Measurements from ENCODE around the gene RNU1-3. TPM values are rescaled to one million over a fixed set of nuclear protein-coding genes. Genes with fewer than 3 reads are reported as not detected.
"Not testable (repeated sequence)": the region's sequence is repeated elsewhere in the genome, so short reads cannot be mapped to it uniquely, and the experiment has no call there.

The RNU1-3 gene
- total and polyA plus RNA-seq, 2 of the 13 experiments (the other 11 are each of a cell fraction or from before 2014, with no cell fraction given) = under 0.01 to 11,018 TPM

- POLR2A ChIA-PET = interaction anchor here (0.7 kb wide), 1 partner anchor 190 kb away, joined by 3 read pairs; the partner anchor contains the start of gene RNU1-1
- DNase-seq (ENCODE audit: low spot score); H3K9ac ChIP-seq (ENCODE audit: insufficient read depth, low read depth, low read length); H3K27me3 ChIP-seq (ENCODE audit: control insufficient read depth in 1 of 2, insufficient read depth in 2 of 2, low read length in 2 of 2); H3K27ac ChIP-seq (ENCODE audit: extremely low read length, insufficient read depth, low read length); in situ Hi-C loops (cut with HindIII; ENCODE audit: extremely low pct_ligation_motif_present, low pct_unique_long_range_greater_than_20kb); H3K9me3 ChIP-seq (ENCODE audit: low read length); H3K4me3 ChIP-seq (replicated peaks in 1 of 3; ENCODE audit: insufficient read depth in 1 of 3, low read depth in 2 of 3, low read length in 3 of 3); FAIRE-seq; H3K36me3 ChIP-seq (replicated peaks in 1 of 2; ENCODE audit: control insufficient read depth in 1 of 2, insufficient read depth in 2 of 2, low read length in 2 of 2); CTCF ChIA-PET (ENCODE audit: low intra/inter-chr PET ratio, low total read pairs); H3K79me2 ChIP-seq (ENCODE audit: insufficient read depth, low read length); H3K4me1 ChIP-seq (ENCODE audit: insufficient read depth, low read length); BruUV-seq (replicated peaks); H4K20me1 ChIP-seq (ENCODE audit: insufficient read depth, low read length); intact Hi-C loops (cut with micrococcal nuclease; ENCODE audit: unreplicated experiment); H2AFZ ChIP-seq (ENCODE audit: low read length): not testable (repeated sequence)
- peak; percentile 15; the same call in 2 of the 3 replicates for ATAC-seq
- TF ChIP-seq ZNF687 (CRISPR knock-in tag; IDR thresholded peaks at IDR 0.05) = peak; percentile 17; the same call in 1 of the 2 replicates
- no CpG with 5 or more reads among the region's 5 CpGs for WGBS (ENCODE audit: low lambda C conversion rate)
- H3K4me2 ChIP-seq (ENCODE audit: low read depth, low read length) = peak overlapping the region; percentile 45; the same call in 1 of the 2 replicates
These were observed 36.9 kb upstream of the RNU1-3 start for GRCh38 chr1:16703602-16704001.

- POLR2A ChIA-PET; H3K79me2 ChIP-seq (ENCODE audit: insufficient read depth, low read length); H3K4me1 ChIP-seq (ENCODE audit: insufficient read depth, low read length); H2AFZ ChIP-seq (ENCODE audit: low read length); H3K27ac ChIP-seq (ENCODE audit: extremely low read length, insufficient read depth, low read length); CTCF ChIA-PET (ENCODE audit: low intra/inter-chr PET ratio, low total read pairs); BruUV-seq (replicated peaks); in situ Hi-C loops (cut with HindIII; ENCODE audit: extremely low pct_ligation_motif_present, low pct_unique_long_range_greater_than_20kb); H3K27me3 ChIP-seq (ENCODE audit: control insufficient read depth in 1 of 2, insufficient read depth in 2 of 2, low read length in 2 of 2); DNase-seq (ENCODE audit: low spot score); H3K9ac ChIP-seq (ENCODE audit: insufficient read depth, low read depth, low read length); H3K36me3 ChIP-seq (replicated peaks in 1 of 2; ENCODE audit: control insufficient read depth in 1 of 2, insufficient read depth in 2 of 2, low read length in 2 of 2); intact Hi-C loops (cut with micrococcal nuclease; ENCODE audit: unreplicated experiment); H4K20me1 ChIP-seq (ENCODE audit: insufficient read depth, low read length); H3K4me3 ChIP-seq (replicated peaks in 1 of 3; ENCODE audit: insufficient read depth in 1 of 3, low read depth in 2 of 3, low read length in 3 of 3); H3K9me3 ChIP-seq (ENCODE audit: low read length): not testable (repeated sequence)
- peak overlapping the region; percentile 45; the same call in 1 of the 2 replicates for H3K4me2 ChIP-seq (ENCODE audit: low read depth, low read length)
- WGBS (ENCODE audit: low lambda C conversion rate) = no CpG with 5 or more reads among the region's 7 CpGs
- FAIRE-seq = peak; percentile 100
- peak; percentile 53 for ATAC-seq
These were observed 36.4 kb upstream of the RNU1-3 start for GRCh38 chr1:16703141-16703540.

- CTCF ChIA-PET (ENCODE audit: low intra/inter-chr PET ratio, low total read pairs); H3K4me3 ChIP-seq (replicated peaks in 1 of 3; ENCODE audit: insufficient read depth in 1 of 3, low read depth in 2 of 3, low read length in 3 of 3); H2AFZ ChIP-seq (ENCODE audit: low read length); H4K20me1 ChIP-seq (ENCODE audit: insufficient read depth, low read length); H3K9ac ChIP-seq (ENCODE audit: insufficient read depth, low read depth, low read length); ATAC-seq; in situ Hi-C loops (cut with HindIII; ENCODE audit: extremely low pct_ligation_motif_present, low pct_unique_long_range_greater_than_20kb); BruUV-seq (replicated peaks); H3K27me3 ChIP-seq (ENCODE audit: control insufficient read depth in 1 of 2, insufficient read depth in 2 of 2, low read length in 2 of 2); DNase-seq (ENCODE audit: low spot score); intact Hi-C loops (cut with micrococcal nuclease; ENCODE audit: unreplicated experiment); POLR2A ChIA-PET; H3K4me2 ChIP-seq (ENCODE audit: low read depth, low read length); H3K4me1 ChIP-seq (ENCODE audit: insufficient read depth, low read length); H3K79me2 ChIP-seq (ENCODE audit: insufficient read depth, low read length); H3K9me3 ChIP-seq (ENCODE audit: low read length); H3K36me3 ChIP-seq (replicated peaks in 1 of 2; ENCODE audit: control insufficient read depth in 1 of 2, insufficient read depth in 2 of 2, low read length in 2 of 2); H3K27ac ChIP-seq (ENCODE audit: extremely low read length, insufficient read depth, low read length): not testable (repeated sequence)
- peak; percentile 23 for FAIRE-seq
- no CpG with 5 or more reads among the region's 5 CpGs for WGBS (ENCODE audit: low lambda C conversion rate)
These were observed 35.5 kb upstream of the RNU1-3 start for GRCh38 chr1:16702280-16702679.

All from HepG2 (cell line).